ENCODE measurements around the gene PML.

Gene PML

DNA sequence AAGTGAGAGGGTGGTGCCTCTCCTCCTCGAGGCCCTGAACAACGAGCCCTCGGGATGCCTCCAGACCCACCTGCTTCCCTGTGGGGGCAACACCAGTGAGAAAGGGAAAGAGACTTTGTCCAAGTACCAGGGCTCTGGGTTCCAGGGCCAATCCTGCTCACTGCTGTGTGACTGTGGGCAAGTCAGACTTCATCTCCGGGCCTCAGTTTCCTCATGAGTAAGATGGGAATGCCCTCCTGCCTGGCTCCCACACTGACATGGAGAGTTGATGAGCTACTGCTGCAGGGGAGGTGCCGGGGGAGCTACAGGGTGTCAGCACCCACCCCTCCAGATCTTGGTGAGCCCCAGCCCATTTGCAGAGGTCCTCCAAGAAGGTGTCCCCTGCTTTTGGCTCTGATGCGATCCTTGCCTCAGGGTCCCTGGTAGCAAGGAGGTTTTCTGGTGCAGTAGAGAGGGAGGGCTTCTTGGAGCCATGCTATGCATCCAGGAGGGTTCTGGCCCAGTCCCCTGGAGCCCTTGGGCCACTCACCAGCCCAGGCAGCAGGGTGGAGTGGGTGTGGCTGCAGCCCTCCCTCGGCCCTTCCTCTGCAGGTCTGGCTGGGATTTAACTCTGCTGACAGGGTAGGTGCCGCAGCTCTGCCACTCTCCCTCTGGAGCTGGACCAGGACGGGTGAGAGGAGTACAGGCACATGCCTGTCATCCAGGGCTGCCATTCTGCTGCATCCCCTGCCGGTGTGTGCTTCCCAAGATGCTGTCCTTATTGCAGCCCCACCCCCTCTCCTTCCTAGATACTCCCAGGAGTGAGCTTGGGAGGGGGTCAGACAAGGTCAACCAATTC is 41.4 kb upstream of the PML start:
- no peaks in the 10 kb centered on the region for H3K27me3 ChIP-seq (replicated peaks in 2 of 5; ENCODE audit: control insufficient read depth in 4 of 5, insufficient read depth in 5 of 5, low read length in 4 of 5)
- POLR2A ChIA-PET = no interaction called here
- CTCF ChIA-PET = interaction anchor here (4.8 kb wide), 1 partner anchor 12 kb away, joined by 51 read pairs; no protein-coding TSS in a partner anchor
- H3K27ac ChIP-seq (ENCODE audit: insufficient read depth in 1 of 2, low read depth in 1 of 2, low read length in 2 of 2, poor library complexity in 1 of 2, severe bottlenecking in 2 of 2) = no peak overlapping the region
- DNase-seq = no peak
- H3K36me3 ChIP-seq (ENCODE audit: control insufficient read depth in 4 of 4, insufficient read depth in 4 of 4, low read length in 3 of 4) = no peaks in the 10 kb centered on the region
- no peak overlapping the region for H3K4me3 ChIP-seq (ENCODE audit: control insufficient read depth in 1 of 7, extremely low read depth in 1 of 7, insufficient read depth in 4 of 7, low read depth in 2 of 7, low read length in 6 of 7)
- 94% methylated on average over 9 of the region's 10 CpGs for WGBS (ENCODE audit: insufficient coverage)
- H3K9me3 ChIP-seq (ENCODE audit: control extremely low read depth in 1 of 5, control insufficient read depth in 4 of 5, insufficient read depth in 2 of 5, low read depth in 1 of 5, low read length in 4 of 5) = no peaks in the 10 kb centered on the region
- H3K4me1 ChIP-seq (ENCODE audit: control extremely low read depth in 1 of 4, control insufficient read depth in 4 of 4, insufficient read depth in 4 of 4, low read length in 3 of 4) = peaks cover 1 to 75% (median 75%) of the 10 kb centered on the region in 4 experiments

DNA sequence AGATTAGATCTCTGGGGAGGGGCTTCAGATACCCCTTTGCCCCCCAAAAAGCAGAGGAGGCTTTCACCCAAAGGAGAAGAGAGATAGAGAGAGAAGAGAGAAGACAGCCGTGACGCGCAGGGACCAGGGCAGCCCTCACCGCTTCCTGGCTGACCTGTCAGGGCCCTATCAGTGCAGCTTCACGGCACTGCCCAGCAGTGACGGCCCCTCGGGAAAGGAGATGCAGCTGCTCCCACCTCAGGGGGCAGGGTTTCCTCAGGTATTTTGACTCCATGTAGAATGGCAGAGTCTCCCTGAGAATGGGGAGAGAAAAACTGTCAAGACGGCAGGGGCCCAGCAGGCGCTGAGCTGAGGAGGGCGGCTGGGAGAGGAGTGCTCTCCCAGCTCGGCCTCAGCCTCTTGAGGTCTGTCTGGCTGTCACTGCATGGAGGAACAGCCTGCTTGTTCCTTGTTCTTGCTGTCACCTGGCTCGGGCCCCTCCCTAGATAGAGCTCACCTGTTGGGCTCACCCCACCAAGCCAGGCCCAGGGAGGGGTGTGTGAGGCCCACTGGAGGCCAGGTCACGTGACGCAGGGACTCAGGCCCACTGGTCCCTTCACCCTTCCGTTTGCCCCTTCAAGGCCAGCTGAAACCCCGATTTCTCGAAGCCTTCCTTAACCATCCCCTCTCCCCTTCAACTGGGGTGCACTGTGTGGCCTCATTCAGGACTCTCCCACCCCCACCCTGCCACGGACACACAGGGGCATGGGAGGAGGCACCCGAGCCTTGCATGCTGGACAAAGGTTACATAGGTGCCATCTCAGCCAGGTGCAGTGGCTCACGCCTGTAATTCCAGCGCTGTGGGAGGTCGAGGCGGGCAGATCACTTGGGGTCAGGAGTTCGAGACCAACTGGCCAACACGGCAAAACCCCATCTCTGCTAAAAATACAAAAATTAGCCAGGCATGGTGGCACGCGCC is 40.0 kb upstream of the PML start:
- ChIA-PET POLR2A (no interaction called here), CTCF (interaction anchor here (1.0 to 4.8 kb wide), 3 partner anchors 10 to 20 kb away, joined by 4 to 51 read pairs (median 4); no protein-coding TSS in a partner anchor)
- H3K27me3 ChIP-seq (replicated peaks in 2 of 5; ENCODE audit: control insufficient read depth in 4 of 5, insufficient read depth in 5 of 5, low read length in 4 of 5) = no peaks in the 10 kb centered on the region
- H3K4me3 ChIP-seq (ENCODE audit: control insufficient read depth in 1 of 7, extremely low read depth in 1 of 7, insufficient read depth in 4 of 7, low read depth in 2 of 7, low read length in 6 of 7) = no peak overlapping the region
- 95% methylated on average over 19 of the region's 27 CpGs for WGBS (ENCODE audit: insufficient coverage)
- no peak overlapping the region for H3K27ac ChIP-seq (ENCODE audit: insufficient read depth in 1 of 2, low read depth in 1 of 2, low read length in 2 of 2, poor library complexity in 1 of 2, severe bottlenecking in 2 of 2)
- no peaks in the 10 kb centered on the region for H3K36me3 ChIP-seq (ENCODE audit: control insufficient read depth in 4 of 4, insufficient read depth in 4 of 4, low read length in 3 of 4)
- peaks cover 5 to 89% (median 88%) of the 10 kb centered on the region in 4 experiments for H3K4me1 ChIP-seq (ENCODE audit: control extremely low read depth in 1 of 4, control insufficient read depth in 4 of 4, insufficient read depth in 4 of 4, low read length in 3 of 4)
- no peak for DNase-seq
- no peaks in the 10 kb centered on the region for H3K9me3 ChIP-seq (ENCODE audit: control extremely low read depth in 1 of 5, control insufficient read depth in 4 of 5, insufficient read depth in 2 of 5, low read depth in 1 of 5, low read length in 4 of 5)

DNA sequence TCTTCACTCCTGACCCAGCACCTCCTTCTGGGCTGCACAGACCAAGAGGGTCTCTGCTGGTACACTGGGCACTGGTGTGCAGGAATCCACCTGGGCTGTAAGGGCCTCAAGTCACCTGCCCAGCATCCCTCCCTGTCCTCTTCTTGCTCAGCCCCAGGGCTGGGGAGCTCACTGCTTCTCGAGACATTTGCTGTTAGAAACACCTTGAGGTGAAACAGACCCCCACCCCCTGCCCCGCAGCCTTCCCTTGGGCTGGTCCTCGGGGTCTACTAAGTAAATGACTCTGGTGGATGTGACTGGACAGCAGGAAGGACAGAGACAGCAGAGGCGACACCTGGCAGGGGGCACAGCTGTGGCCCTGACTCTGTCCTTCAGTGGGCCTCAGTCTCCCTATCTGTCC is 39.2 kb upstream of the PML start:
- no peaks in the 10 kb centered on the region for H3K9me3 ChIP-seq (ENCODE audit: control extremely low read depth in 1 of 5, control insufficient read depth in 4 of 5, insufficient read depth in 2 of 5, low read depth in 1 of 5, low read length in 4 of 5)
- 98% methylated on average over 4 of the region's 4 CpGs for WGBS (ENCODE audit: insufficient coverage)

DNA sequence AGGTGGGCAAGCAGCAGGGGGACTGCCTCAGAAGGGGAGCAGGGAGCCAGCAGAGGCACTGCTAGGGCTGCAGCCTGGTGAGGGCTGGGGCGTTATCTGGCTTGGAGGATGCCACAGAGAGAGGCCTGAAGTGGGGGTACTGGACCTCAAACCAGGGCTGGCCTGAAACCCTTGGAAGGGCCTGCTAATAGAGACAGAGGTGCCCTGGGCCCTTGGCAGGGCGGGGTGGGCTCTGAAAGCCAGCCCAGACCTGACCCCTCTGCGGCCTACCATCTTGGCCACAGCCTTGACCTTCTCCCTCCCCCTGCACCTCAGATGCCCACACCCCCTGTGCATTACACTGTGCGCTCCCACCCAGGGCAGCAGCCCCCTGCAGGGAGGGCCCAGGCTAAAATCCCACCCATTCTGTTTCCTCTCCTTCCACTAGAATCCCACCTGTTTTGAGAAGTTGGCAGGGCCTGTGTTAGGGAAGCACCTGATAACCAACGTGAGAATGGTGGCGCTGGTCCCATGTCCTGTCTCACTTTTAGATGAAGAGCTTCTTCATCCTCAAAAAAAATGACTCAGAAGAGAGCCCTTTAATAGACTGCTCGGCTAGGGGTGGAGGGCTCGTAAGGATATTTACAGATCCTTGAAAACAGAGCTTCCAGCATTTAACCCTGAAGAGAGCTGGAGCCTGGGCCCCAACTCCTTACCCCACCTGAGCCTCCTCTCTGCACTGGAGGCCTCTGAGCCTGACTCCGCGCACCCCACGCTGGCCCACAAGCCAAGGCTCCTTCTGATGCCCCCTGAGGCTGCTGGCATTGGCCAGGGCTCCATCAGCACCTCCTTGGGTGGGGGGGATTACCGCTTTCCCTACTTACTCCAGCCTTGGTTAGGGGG is 38.4 kb upstream of the PML start:
- DNase-seq = no peak
- 64% methylated on average over 5 of the region's 12 CpGs for WGBS (ENCODE audit: insufficient coverage)
- peaks cover 9 to 99% (median 93%) of the 10 kb centered on the region in 4 experiments for H3K4me1 ChIP-seq (ENCODE audit: control extremely low read depth in 1 of 4, control insufficient read depth in 4 of 4, insufficient read depth in 4 of 4, low read length in 3 of 4)
- no peaks in the 10 kb centered on the region for H3K36me3 ChIP-seq (ENCODE audit: control insufficient read depth in 4 of 4, insufficient read depth in 4 of 4, low read length in 3 of 4)
- no peaks in the 10 kb centered on the region for H3K27me3 ChIP-seq (replicated peaks in 2 of 5; ENCODE audit: control insufficient read depth in 4 of 5, insufficient read depth in 5 of 5, low read length in 4 of 5)
- no peak overlapping the region for H3K27ac ChIP-seq (ENCODE audit: insufficient read depth in 1 of 2, low read depth in 1 of 2, low read length in 2 of 2, poor library complexity in 1 of 2, severe bottlenecking in 2 of 2)
- peak overlapping the region in 1 of 7 experiments; percentile 24 for H3K4me3 ChIP-seq (ENCODE audit: control insufficient read depth in 1 of 7, extremely low read depth in 1 of 7, insufficient read depth in 4 of 7, low read depth in 2 of 7, low read length in 6 of 7)
- ChIA-PET POLR2A (no interaction called here), CTCF (interaction anchor here (1.1 to 2.7 kb wide), 6 partner anchors 8 to 366 kb away, joined by 3 to 18 read pairs (median 5); no protein-coding TSS in a partner anchor)
- H3K9me3 ChIP-seq (ENCODE audit: control extremely low read depth in 1 of 5, control insufficient read depth in 4 of 5, insufficient read depth in 2 of 5, low read depth in 1 of 5, low read length in 4 of 5) = no peaks in the 10 kb centered on the region

More for the DNA sequence above, 39.2 kb upstream of the PML start:
- H3K36me3 ChIP-seq (ENCODE audit: control insufficient read depth in 4 of 4, insufficient read depth in 4 of 4, low read length in 3 of 4) = no peaks in the 10 kb centered on the region
- peaks cover 9 to 97% (median 96%) of the 10 kb centered on the region in 4 experiments for H3K4me1 ChIP-seq (ENCODE audit: control extremely low read depth in 1 of 4, control insufficient read depth in 4 of 4, insufficient read depth in 4 of 4, low read length in 3 of 4)
- CTCF ChIA-PET = interaction anchor here (4.8 kb wide), 1 partner anchor 9 kb away, joined by 51 read pairs; no protein-coding TSS in a partner anchor
- POLR2A ChIA-PET = no interaction called here
- no peak for DNase-seq
- H3K4me3 ChIP-seq (ENCODE audit: control insufficient read depth in 1 of 7, extremely low read depth in 1 of 7, insufficient read depth in 4 of 7, low read depth in 2 of 7, low read length in 6 of 7) = no peak overlapping the region
- no peaks in the 10 kb centered on the region for H3K27me3 ChIP-seq (replicated peaks in 2 of 5; ENCODE audit: control insufficient read depth in 4 of 5, insufficient read depth in 5 of 5, low read length in 4 of 5)
- H3K27ac ChIP-seq (ENCODE audit: insufficient read depth in 1 of 2, low read depth in 1 of 2, low read length in 2 of 2, poor library complexity in 1 of 2, severe bottlenecking in 2 of 2) = no peak overlapping the region

DNA sequence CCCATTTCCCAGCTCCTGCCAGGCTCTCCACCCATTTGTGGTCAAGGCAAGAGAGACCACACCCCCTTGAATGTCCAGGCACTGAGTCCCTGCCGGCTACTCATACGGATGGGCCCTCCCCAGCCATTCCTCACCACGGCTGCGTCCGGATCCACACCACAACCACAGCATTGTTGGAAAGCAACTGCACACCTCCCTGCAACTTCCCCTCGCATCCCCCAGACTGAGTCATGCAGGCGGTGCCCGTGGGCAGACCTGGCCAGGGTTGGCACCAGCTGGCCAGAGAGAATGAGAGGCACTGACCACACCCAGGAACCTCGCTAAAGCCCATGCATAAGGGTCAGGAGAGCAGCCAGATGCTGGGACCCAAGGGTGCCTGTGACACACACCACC is 37.8 kb upstream of the PML start:
- Histone ChIP-seq H3K4me1 (ENCODE audit: control extremely low read depth in 1 of 4, control insufficient read depth in 4 of 4, insufficient read depth in 4 of 4, low read length in 3 of 4) (peaks cover 9 to 97% (median 89%) of the 10 kb centered on the region in 4 experiments), H3K27ac (ENCODE audit: insufficient read depth in 1 of 2, low read depth in 1 of 2, low read length in 2 of 2, poor library complexity in 1 of 2, severe bottlenecking in 2 of 2) (no peak overlapping the region), H3K9me3 (ENCODE audit: control extremely low read depth in 1 of 5, control insufficient read depth in 4 of 5, insufficient read depth in 2 of 5, low read depth in 1 of 5, low read length in 4 of 5) (no peaks in the 10 kb centered on the region), H3K4me3 (ENCODE audit: control insufficient read depth in 1 of 7, extremely low read depth in 1 of 7, insufficient read depth in 4 of 7, low read depth in 2 of 7, low read length in 6 of 7) (no peak overlapping the region), H3K27me3 (replicated peaks in 2 of 5; ENCODE audit: control insufficient read depth in 4 of 5, insufficient read depth in 5 of 5, low read length in 4 of 5) (no peaks in the 10 kb centered on the region), H3K36me3 (ENCODE audit: control insufficient read depth in 4 of 4, insufficient read depth in 4 of 4, low read length in 3 of 4) (no peaks in the 10 kb centered on the region)
- 6% methylated on average over 9 of the region's 9 CpGs for WGBS (ENCODE audit: insufficient coverage)
- ChIA-PET CTCF (interaction anchor here (1.1 to 2.7 kb wide), 8 partner anchors 9 to 365 kb away, joined by 3 to 18 read pairs (median 5); no protein-coding TSS in a partner anchor), POLR2A (no interaction called here)
- DNase-seq = peak; percentile 52 to 96 (median 95)

DNA sequence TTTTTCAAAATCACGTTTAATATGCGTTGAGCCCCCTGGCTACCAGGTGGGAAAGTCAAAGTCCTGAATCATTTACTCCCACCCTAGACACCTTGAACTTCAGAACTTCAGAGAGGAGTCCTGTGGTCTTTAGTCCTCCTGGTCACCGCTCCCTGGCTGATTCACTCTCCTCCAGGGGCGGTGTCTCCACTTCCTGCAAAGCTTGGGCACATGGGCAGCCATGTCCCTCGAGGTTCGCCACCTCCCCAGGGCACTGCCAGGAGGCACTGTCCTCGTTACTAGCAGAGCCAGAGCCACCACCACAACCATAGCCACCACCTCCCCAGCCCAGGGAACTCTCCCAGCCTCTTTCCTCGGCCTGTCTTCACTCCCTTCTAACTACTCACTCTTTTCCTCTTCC is 37.2 kb upstream of the PML start:
- Histone ChIP-seq H3K27me3 (replicated peaks in 2 of 5; ENCODE audit: control insufficient read depth in 4 of 5, insufficient read depth in 5 of 5, low read length in 4 of 5) (no peaks in the 10 kb centered on the region), H3K4me3 (ENCODE audit: control insufficient read depth in 1 of 7, extremely low read depth in 1 of 7, insufficient read depth in 4 of 7, low read depth in 2 of 7, low read length in 6 of 7) (no peak overlapping the region), H3K9me3 (ENCODE audit: control extremely low read depth in 1 of 5, control insufficient read depth in 4 of 5, insufficient read depth in 2 of 5, low read depth in 1 of 5, low read length in 4 of 5) (no peaks in the 10 kb centered on the region), H3K27ac (ENCODE audit: insufficient read depth in 1 of 2, low read depth in 1 of 2, low read length in 2 of 2, poor library complexity in 1 of 2, severe bottlenecking in 2 of 2) (no peak overlapping the region), H3K4me1 (ENCODE audit: control extremely low read depth in 1 of 4, control insufficient read depth in 4 of 4, insufficient read depth in 4 of 4, low read length in 3 of 4) (peaks cover 8 to 96% (median 86%) of the 10 kb centered on the region in 4 experiments), H3K36me3 (ENCODE audit: control insufficient read depth in 4 of 4, insufficient read depth in 4 of 4, low read length in 3 of 4) (no peaks in the 10 kb centered on the region)
- POLR2A ChIA-PET = no interaction called here
- WGBS (ENCODE audit: insufficient coverage) = 58% methylated on average over 6 of the region's 8 CpGs
- CTCF ChIA-PET = interaction anchor here (1.1 to 2.7 kb wide), 8 partner anchors 8 to 365 kb away, joined by 3 to 18 read pairs (median 5); no protein-coding TSS in a partner anchor
- DNase-seq = peak in 1 of 3 donors; percentile 48

Measured in common myeloid progenitor, CD34-positive (primary cell).